NCI-H146 treated with DMSO at 0.1 percent for 48 hours (cell line): Measurements from ENCODE around the gene TNS2.

Experiments
- DNase-seq: peaks from one replicate; lab custom pipeline; 2025; ENCODE audit not compliant: unreplicated experiment; lab: John Stamatoyannopoulos, UW

The TNS2 gene

GRCh38 chr12:53044052-53044581 is 5.7 kb upstream of the TNS2 start:
- DNase-seq, result no peak

- DNase-seq, result no peak
Observed at GRCh38 chr12:53044896-53045695, 4.8 kb upstream of the TNS2 start.

GRCh38 chr12:53045696-53046045 is 4.2 kb upstream of the TNS2 start:
- DNase-seq, result no peak

GRCh38 chr12:53046655-53047220 is 3.1 kb upstream of the TNS2 start:
- peak; percentile 76 for DNase-seq

GRCh38 chr12:53047221-53048032 is 2.4 kb upstream of the TNS2 start:
- peak; percentile 76 for DNase-seq

GRCh38 chr12:53048033-53048779 is 1.7 kb upstream of the TNS2 start:
- no peak for DNase-seq

- no peak for DNase-seq
Observed at GRCh38 chr12:53048780-53049401, 974 bp upstream of the TNS2 start.

- no peak for DNase-seq
Observed at GRCh38 chr12:53050426-53051057, 677 bp downstream of the TNS2 start.

GRCh38 chr12:53051058-53051880 is 1.4 kb downstream of the TNS2 start:
- DNase-seq, result no peak

- DNase-seq, result no peak
Observed at GRCh38 chr12:53051881-53052412, 2.1 kb downstream of the TNS2 start.

GRCh38 chr12:53052419-53053217 is 2.8 kb downstream of the TNS2 start:
- DNase-seq, result no peak

GRCh38 chr12:53053218-53054111 is 3.6 kb downstream of the TNS2 start:
- DNase-seq, result peak; percentile 76

GRCh38 chr12:53054112-53054878 is 4.4 kb downstream of the TNS2 start:
- peak; percentile 96 for DNase-seq

GRCh38 chr12:53055471-53056266 is 5.8 kb downstream of the TNS2 start:
- no peak for DNase-seq

GRCh38 chr12:53056296-53056695 is 6.4 kb downstream of the TNS2 start:
- no peak for DNase-seq

GRCh38 chr12:53056901-53057300 is 7.0 kb downstream of the TNS2 start:
- no peak for DNase-seq
